BE2C (cell line): ENCODE measurements around the gene HES4.

Source experiments
- DNase-seq: peaks from one replicate; pipeline ENCODE4 v3.0.0-alpha.2; 2020
- H3K27me3 ChIP-seq: fragments of 250-450 bp; sonication (Bioruptor Pico); 2 replicates; pipeline ENCODE4 v1.5.1; 2020; ENCODE audit warnings: mild to moderate bottlenecking
- H3K36me3 ChIP-seq: fragments of 250-450 bp; sonication (Bioruptor Pico); 2 replicates; pipeline ENCODE4 v1.5.1; 2020; ENCODE audit warnings: mild to moderate bottlenecking
- H3K4me1 ChIP-seq: fragments of 250-450 bp; sonication (Bioruptor Pico); 2 replicates; pipeline ENCODE4 v1.5.1; 2020
- H3K4me3 ChIP-seq: 2 replicates; pipeline ENCODE4 v1.5.1; 2011; ENCODE audit warnings: low read depth, low read length
- H3K9me3 ChIP-seq: fragments of 250-450 bp; sonication (Bioruptor Pico); 2 replicates; pipeline ENCODE4 v1.5.1; 2020
- CTCF ChIP-seq: IDR thresholded peaks from 2 replicates; pipeline ENCODE4 v1.5.1; 2012; ENCODE audit warnings: mild to moderate bottlenecking, low read depth, low read length

HES4 gene

GRCh38 chr1:959731-960362, 40.0 kb downstream of the HES4 start:
- H3K27me3 ChIP-seq, result no peaks in the 10 kb centered on the region
- no peak for DNase-seq
- no peaks in the 10 kb centered on the region for H3K4me1 ChIP-seq
- peak overlapping the region; percentile 66 for H3K4me3 ChIP-seq
- TF ChIP-seq CTCF, result no peak
- H3K9me3 ChIP-seq, result no peaks in the 10 kb centered on the region
- H3K36me3 ChIP-seq, result peaks cover 35% of the 10 kb centered on the region

- TF ChIP-seq CTCF, result no peak
- DNase-seq, result peak; percentile 95
- no peaks in the 10 kb centered on the region for H3K4me1 ChIP-seq
- peak within 1 kb of the TSS; percentile 95 for H3K4me3 ChIP-seq
- H3K27me3 ChIP-seq, result no peaks in the 10 kb centered on the region
- no peaks in the 10 kb centered on the region for H3K9me3 ChIP-seq
- H3K36me3 ChIP-seq, result peaks cover 42% of the 10 kb centered on the region
Observed at GRCh38 chr1:958823-959730, 40.8 kb downstream of the HES4 start, which contains the start of gene NOC2L. TSS of gene NOC2L (minus strand) at chr1:959256. CDS start at chr1:959240, 16 bp downstream.

GRCh38 chr1:956636-957035, 43.3 kb downstream of the HES4 start:
- H3K27me3 ChIP-seq, result no peaks in the 10 kb centered on the region
- DNase-seq, result no peak
- no peak overlapping the region for H3K4me3 ChIP-seq
- peaks cover 51% of the 10 kb centered on the region for H3K36me3 ChIP-seq
- no peak for TF ChIP-seq CTCF
- H3K4me1 ChIP-seq, result no peaks in the 10 kb centered on the region
- H3K9me3 ChIP-seq, result no peaks in the 10 kb centered on the region

- no peak for TF ChIP-seq CTCF
- Histone ChIP-seq H3K4me1 (no peaks in the 10 kb centered on the region), H3K27me3 (no peaks in the 10 kb centered on the region), H3K4me3 (no peak overlapping the region), H3K36me3 (peaks cover 63% of the 10 kb centered on the region), H3K9me3 (no peaks in the 10 kb centered on the region)
- no peak for DNase-seq
Observed at GRCh38 chr1:955474-955873, 44.4 kb downstream of the HES4 start.

GRCh38 chr1:954927-955326, 45.0 kb downstream of the HES4 start:
- Histone ChIP-seq H3K36me3 (peaks cover 68% of the 10 kb centered on the region), H3K4me1 (no peaks in the 10 kb centered on the region), H3K9me3 (no peaks in the 10 kb centered on the region), H3K4me3 (no peak overlapping the region), H3K27me3 (no peaks in the 10 kb centered on the region)
- DNase-seq, result no peak
- no peak for TF ChIP-seq CTCF
